ENCODE data around the gene DNAH9.

DNAH9 gene

GRCh38 chr17:11779892-11780291 is 181.6 kb downstream of the DNAH9 start:
- no peak for DNase-seq

GRCh38 chr17:11780621-11781020 is 182.4 kb downstream of the DNAH9 start:
- no peak for DNase-seq

- DNase-seq = no peak
These were observed 188.6 kb downstream of the DNAH9 start for GRCh38 chr17:11786711-11787438.

GRCh38 chr17:11795906-11796305 is 197.6 kb downstream of the DNAH9 start:
- DNase-seq = no peak

GRCh38 chr17:11797803-11798202 is 199.5 kb downstream of the DNAH9 start:
- no peak for DNase-seq

GRCh38 chr17:11803231-11803969 is 205.1 kb downstream of the DNAH9 start:
- DNase-seq = no peak

- DNase-seq = no peak
These were observed 206.9 kb downstream of the DNAH9 start for GRCh38 chr17:11805138-11805537.

GRCh38 chr17:11805952-11806351 is 207.7 kb downstream of the DNAH9 start:
- no peak for DNase-seq

- no peak for DNase-seq
These were observed 209.3 kb downstream of the DNAH9 start for GRCh38 chr17:11807606-11808005.

GRCh38 chr17:11813278-11813677 is 215.0 kb downstream of the DNAH9 start:
- no peak for DNase-seq

- DNase-seq = no peak
These were observed 215.6 kb downstream of the DNAH9 start for GRCh38 chr17:11813871-11814270.

GRCh38 chr17:11814655-11815262 is 216.5 kb downstream of the DNAH9 start:
- DNase-seq = no peak

GRCh38 chr17:11816409-11816808 is 218.1 kb downstream of the DNAH9 start:
- no peak for DNase-seq

GRCh38 chr17:11823862-11824261 is 225.6 kb downstream of the DNAH9 start:
- DNase-seq = no peak

GRCh38 chr17:11825572-11826209 is 227.4 kb downstream of the DNAH9 start:
- DNase-seq = no peak

- DNase-seq = no peak
These were observed 234.3 kb downstream of the DNAH9 start for GRCh38 chr17:11832401-11833137.

GRCh38 chr17:11836508-11836907 is 238.2 kb downstream of the DNAH9 start:
- DNase-seq = no peak

- no peak for DNase-seq
These were observed 241.8 kb downstream of the DNAH9 start for GRCh38 chr17:11840052-11840451.

GRCh38 chr17:11840831-11841230 is 242.6 kb downstream of the DNAH9 start:
- DNase-seq = no peak

- no peak for DNase-seq
These were observed 250.1 kb downstream of the DNAH9 start for GRCh38 chr17:11848330-11848729.

GRCh38 chr17:11852231-11852630 is 254.0 kb downstream of the DNAH9 start:
- DNase-seq = no peak

- no peak for DNase-seq
These were observed 254.6 kb downstream of the DNAH9 start for GRCh38 chr17:11852912-11853311.

Measured in GDM1 (cell line).